H1 (cell line): ENCODE measurements around the gene DIO3. TPM values are rescaled to one million over a fixed set of nuclear protein-coding genes. Genes with fewer than 3 reads are reported as not detected.

Experiments
- CTCF ChIA-PET: fragments of 300-600 bp; sonication (Branson Sonifier 250); formaldehyde crosslinking; loops from one replicate; lab custom pipeline; 2021; ENCODE audit not compliant: partially characterized antibody; lab: Charles Lee
- POLR2A ChIA-PET: fragments of 300-600 bp; sonication (Branson Sonifier 250); formaldehyde crosslinking; loops from one replicate; lab custom pipeline; 2021; ENCODE audit warnings: inconsistent platforms; ENCODE audit not compliant: partially characterized antibody; lab: Charles Lee
- DNase-seq, 2 experiments: peaks; one replicate each; pipeline versions ENCODE4 v3.0.0 to v3.0.0-alpha.2; 2010 to 2022; ENCODE audit warnings: low spot score in 2 of 2, low read depth in 1 of 2, mixed read lengths in 1 of 2
- FAIRE-seq: peaks from 2 replicates; lab custom pipeline; 2011; peaks lifted over from hg19 to GRCh38; lab: Jason Lieb, UNC
- H2AFZ ChIP-seq: 2 replicates; pipeline ENCODE4 v1.8.1; 2012; ENCODE audit warnings: low read length, inconsistent platforms
- H2AK5ac ChIP-seq: 2 replicates; pipeline ENCODE4 v1.6.1; 2013; ENCODE audit warnings: low read depth, low read length
- H2BK120ac ChIP-seq: replicated peaks from 2 replicates; pipeline ENCODE3; 2013; ENCODE audit warnings: low read depth, low read length, inconsistent platforms
- H2BK12ac ChIP-seq: 2 replicates; pipeline ENCODE4 v1.6.1; 2013; ENCODE audit warnings: low read depth, low read length
- H2BK15ac ChIP-seq: 2 replicates; pipeline ENCODE4 v1.6.1; 2013; ENCODE audit warnings: low read length
- H2BK20ac ChIP-seq: 2 replicates; pipeline ENCODE4 v1.6.1; 2013; ENCODE audit warnings: low read length
- H2BK5ac ChIP-seq: 2 replicates; pipeline ENCODE4 v1.6.1; 2013; ENCODE audit warnings: low read depth, low read length
- H3K14ac ChIP-seq: 2 replicates; pipeline ENCODE4 v1.6.1; 2013; ENCODE audit warnings: inconsistent platforms; ENCODE audit not compliant: insufficient read length
- H3K18ac ChIP-seq: 2 replicates; pipeline ENCODE4 v1.6.1; 2013; ENCODE audit warnings: low read length; ENCODE audit errors: extremely low read depth
- H3K23ac ChIP-seq: 2 replicates; pipeline ENCODE4 v1.6.1; 2013; ENCODE audit warnings: inconsistent platforms; ENCODE audit not compliant: insufficient read length
- H3K23me2 ChIP-seq: 2 replicates; pipeline ENCODE4 v1.6.1; 2013; ENCODE audit warnings: low read depth, low read length
- H3K27ac ChIP-seq: 2 replicates; pipeline ENCODE4 v1.6.1; 2011; ENCODE audit warnings: low read depth, low read length, inconsistent platforms
- H3K27me3 ChIP-seq, 4 experiments: replicated peaks in 1 of 4; 1 replicate in 1 of 4; 2 replicates in 3 of 4; pipeline versions ENCODE4 v1.6.1 to v1.8.1; 2011 to 2013; ENCODE audit warnings: low read length in 3 of 4, mild to moderate bottlenecking in 3 of 4, inconsistent platforms in 2 of 4, mixed read lengths in 2 of 4, moderate library complexity in 1 of 4; ENCODE audit not compliant: control insufficient read depth in 3 of 4, insufficient read depth in 3 of 4; ENCODE audit errors: extremely low read depth in 1 of 4
- H3K36me3 ChIP-seq, 4 experiments: 2 replicates each; pipeline versions ENCODE4 v1.6.1 to v1.8.1; 2011 to 2013; ENCODE audit warnings: mild to moderate bottlenecking in 4 of 4, low read length in 3 of 4, moderate library complexity in 2 of 4, control low read depth in 1 of 4, inconsistent platforms in 1 of 4; ENCODE audit not compliant: insufficient read depth in 4 of 4, control insufficient read depth in 2 of 4
- H3K4ac ChIP-seq: replicated peaks from 2 replicates; pipeline ENCODE3; 2013; ENCODE audit warnings: low read length, low read depth, mixed read lengths, inconsistent platforms; ENCODE audit not compliant: insufficient read length
- H3K4me1 ChIP-seq, 4 experiments: replicated peaks in 1 of 4; 1 replicate in 1 of 4; 2 replicates in 3 of 4; pipeline versions ENCODE4 v1.6.1 to v1.8.1; 2011 to 2013; ENCODE audit warnings: low read length in 3 of 4, inconsistent platforms in 2 of 4, mixed read lengths in 1 of 4; ENCODE audit not compliant: insufficient read depth in 4 of 4, control insufficient read depth in 3 of 4
- H3K4me2 ChIP-seq, 2 experiments: 2 replicates each; pipeline versions ENCODE4 v1.6.1 to v1.8.1; 2011 to 2013; ENCODE audit warnings: low read depth in 2 of 2, low read length in 2 of 2, control low read depth in 1 of 2, inconsistent platforms in 1 of 2, mild to moderate bottlenecking in 1 of 2; ENCODE audit not compliant: insufficient read depth in 1 of 2
- H3K4me3 ChIP-seq, 4 experiments: fragments of 200-600, 300-600 bp in 1 of 4; sonication (generic), shearing (Covaris generic), sonication (Bioruptor Twin) in 1 of 4; 2 replicates each; pipeline versions ENCODE4 v1.5.1 to v1.8.1; 2011 to 2016; ENCODE audit warnings: low read length in 4 of 4, low read depth in 3 of 4, control low read depth in 2 of 4, inconsistent platforms in 2 of 4, mild to moderate bottlenecking in 2 of 4, mixed read lengths in 1 of 4, moderate library complexity in 1 of 4; ENCODE audit not compliant: insufficient read depth in 2 of 4; ENCODE audit errors: extremely low read depth in 1 of 4
- H3K56ac ChIP-seq: replicated peaks from 2 replicates; pipeline ENCODE3; 2013; ENCODE audit warnings: low read depth, mild to moderate bottlenecking, mixed read lengths, low read length, inconsistent platforms; ENCODE audit not compliant: insufficient read length
- H3K79me1 ChIP-seq: 2 replicates; pipeline ENCODE4 v1.6.1; 2013; ENCODE audit warnings: low read depth, low read length, control low read depth
- H3K79me2 ChIP-seq, 2 experiments: 2 replicates each; pipeline versions ENCODE4 v1.6.1 to v1.8.1; 2012 to 2013; ENCODE audit warnings: low read length in 2 of 2, mild to moderate bottlenecking in 2 of 2, inconsistent platforms in 1 of 2; ENCODE audit not compliant: insufficient read depth in 2 of 2, control insufficient read depth in 1 of 2
- H3K9ac ChIP-seq, 4 experiments: replicated peaks in 1 of 4; 1 replicate in 1 of 4; 2 replicates in 3 of 4; pipeline versions ENCODE4 v1.6.1 to v1.8.1; 2011 to 2013; ENCODE audit warnings: low read depth in 3 of 4, low read length in 3 of 4, control low read depth in 2 of 4, mild to moderate bottlenecking in 2 of 4, moderate library complexity in 2 of 4, inconsistent platforms in 1 of 4; ENCODE audit errors: extremely low read depth in 1 of 4
- H3K9me3 ChIP-seq, 2 experiments: 2 replicates each; pipeline versions ENCODE4 v1.6.1 to v1.8.1; 2012 to 2013; ENCODE audit warnings: mild to moderate bottlenecking in 2 of 2, moderate library complexity in 2 of 2, control low read depth in 1 of 2, inconsistent platforms in 1 of 2, low read depth in 1 of 2, low read length in 1 of 2, mixed read lengths in 1 of 2; ENCODE audit not compliant: insufficient read depth in 2 of 2
- H4K20me1 ChIP-seq, 2 experiments: replicated peaks in 1 of 2; 2 replicates each; pipeline versions ENCODE3 to v1.8.1; 2011 to 2013; ENCODE audit warnings: inconsistent platforms in 2 of 2, low read length in 2 of 2, mild to moderate bottlenecking in 1 of 2; ENCODE audit not compliant: insufficient read depth in 2 of 2, control insufficient read depth in 1 of 2
- H4K5ac ChIP-seq: 2 replicates; pipeline ENCODE4 v1.6.1; 2013; ENCODE audit warnings: low read length, low read depth, mixed read lengths, inconsistent platforms; ENCODE audit not compliant: insufficient read length
- H4K8ac ChIP-seq: 2 replicates; pipeline ENCODE4 v1.8.0; 2013; ENCODE audit warnings: mild to moderate bottlenecking, moderate library complexity, low read length, inconsistent platforms; ENCODE audit not compliant: insufficient read depth; ENCODE audit errors: extremely low read depth
- H4K91ac ChIP-seq: replicated peaks from 2 replicates; pipeline ENCODE3; 2013; ENCODE audit warnings: low read length, mixed read lengths, inconsistent platforms; ENCODE audit not compliant: insufficient read length
- BRCA1 ChIP-seq: IDR thresholded peaks from 2 replicates; pipeline ENCODE4 v1.6.1; 2012; ENCODE audit warnings: low read depth, low read length, improper control_type of control experiment
- CBX5 ChIP-seq: fragments of 300-800, 300-1000 bp; sonication (generic); IDR thresholded peaks from 2 replicates; pipeline ENCODE4 v1.7.1; 2016; ENCODE audit warnings: antibody characterized with exemption, low read length, low read depth
- RBBP5 ChIP-seq: IDR thresholded peaks from 2 replicates; pipeline ENCODE4 v1.7.1; 2012; ENCODE audit warnings: low read depth, mild to moderate bottlenecking, inconsistent platforms, low read length, moderate library complexity, borderline replicate concordance
- WGBS, 2 experiments: shearing (Covaris generic) in 1 of 2; methylation state at CpG; one replicate each; pipeline versions ENCODE4 v1.1.6 to v1.1.7; 2013 to 2015; ENCODE audit warnings: low lambda C conversion rate in 2 of 2, mixed read lengths in 2 of 2, inconsistent platforms in 1 of 2, low coverage in 1 of 2, missing lambda C conversion rate in 1 of 2; ENCODE audit not compliant: insufficient replicate concordance in 2 of 2, insufficient coverage in 1 of 2, insufficient read length in 1 of 2; ENCODE audit errors: extremely low coverage in 1 of 2, missing lambda C conversion rate in 1 of 2; 5-methylcytosine and 5-hydroxymethylcytosine counted together
- polyA plus RNA-seq, 7 experiments: library from polyadenylated mRNA; depleted of rRNA in 3 of 7; stranded (reverse) in 5 of 7; unstranded in 2 of 7; fragments of >200 nt in 5 of 7; fragments of 200-250 nt in 2 of 7; gene quantifications; 1 replicate in 5 of 7; 2 replicates in 1 of 7; 4 replicates in 1 of 7; pipeline versions ENCODE4 v1.2.1 to v1.2.3, GENCODE V29; 2011 to 2013; ENCODE audit warnings: missing spikeins in 2 of 7, mixed read lengths in 2 of 7
- total RNA-seq: library from RNA; stranded (reverse); fragmentation: NEBNext Ultra II Directional; extraction: Animal tissue kit (Norgen Biotek cat#: 25700); gene quantifications from 2 replicates; pipeline ENCODE4 v1.2.1, GENCODE V29; 2021

DIO3 gene
- total and polyA plus RNA-seq, 2 of the 8 experiments (the other 6 are each of a cell fraction or from before 2014, with no cell fraction given) = 0.17 to 0.19 TPM

DNA sequence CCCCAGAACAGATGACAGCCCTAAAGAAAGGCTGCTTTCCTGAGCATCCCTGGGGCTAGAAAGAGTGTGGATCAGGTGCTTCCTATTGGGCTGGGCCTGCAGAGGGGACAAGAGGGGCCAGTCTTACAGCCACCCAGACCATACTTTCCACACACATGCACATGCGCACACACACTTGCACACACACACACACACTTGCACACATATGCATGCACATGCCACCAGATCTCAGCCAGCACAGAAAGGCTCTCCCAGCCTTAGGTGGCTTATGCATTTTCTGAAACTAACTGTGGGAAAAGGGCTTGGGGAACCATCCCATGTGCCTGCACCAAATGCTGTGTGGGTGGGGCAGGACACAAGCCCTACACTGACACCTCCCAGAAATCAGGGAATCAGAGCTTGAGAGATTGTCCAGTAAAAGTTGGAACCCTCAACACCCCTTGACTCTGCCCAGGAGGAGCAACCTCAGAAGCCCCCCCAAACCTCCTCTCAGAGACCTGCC is 2.5 kb upstream of the DIO3 start:
- Histone ChIP-seq H3K56ac (no peak overlapping the region), H3K27ac (no peak overlapping the region), H3K79me1 (no peaks in the 10 kb centered on the region), H3K79me2 (no peaks in the 10 kb centered on the region), H2AK5ac (no peak overlapping the region), H3K18ac (no peak overlapping the region), H2BK15ac (0 out of 2 replicates have a peak overlapping the region, but pooled peaks have one; percentile 88), H4K8ac (no peak overlapping the region), H4K5ac (no peak overlapping the region), H3K9me3 (peaks cover 9 to 14% of the 10 kb centered on the region in 2 experiments; a peak in 3 of 4 replicates), H2BK5ac (no peak overlapping the region), H3K9ac (no peak overlapping the region; a peak in 1 of 7 replicates), H4K20me1 (peaks cover 12 to 16% of the 10 kb centered on the region in 2 experiments), H3K4me2 (peak overlapping the region in 1 of 2 experiments; percentile 83; a peak in 1 of 4 replicates), H3K4ac (no peak overlapping the region), H3K4me1 (peaks cover 0 to 12% (median 6%) of the 10 kb centered on the region in 4 experiments; a peak in 5 of 7 replicates), H3K27me3 (peaks cover 57 to 69% (median 67%) of the 10 kb centered on the region in 4 experiments), H2AFZ (no peak overlapping the region), H2BK12ac (no peak overlapping the region), H4K91ac (no peak overlapping the region), H3K23ac (no peak overlapping the region), H2BK120ac (no peak overlapping the region), H3K36me3 (peaks cover 0 to 14% (median 0%) of the 10 kb centered on the region in 4 experiments; a peak in 1 of 8 replicates), H2BK20ac (no peak overlapping the region), H3K4me3 (peak overlapping the region in 1 of 4 experiments; percentile 57; a peak in 1 of 8 replicates), H3K23me2 (peaks cover 16% of the 10 kb centered on the region; the same call in 1 of the 2 replicates)
- no peak for FAIRE-seq
- POLR2A ChIA-PET = no interaction called here
- DNase-seq = no peak
- 79% methylated on average over 1 of the region's 1 CpG; no CpG with 5 or more reads in 1 of the 2 experiments for WGBS, 2 experiments
- CTCF ChIA-PET = interaction anchor here (0.7 to 2.0 kb wide), 8 partner anchors 31 to 485 kb away, joined by 3 to 6 read pairs (median 3); no protein-coding TSS in a partner anchor
- TF ChIP-seq BRCA1 (no peak), CBX5 (no peak), RBBP5 (no peak)
- TF ChIP-seq, all 59 proteins: peak for 0
- H3K14ac ChIP-seq = no peak overlapping the region
